Retinal pigment epithelial cell (primary cell): ENCODE data around the gene DNHD1.

Experiments
- DNase-seq: peaks from one replicate; pipeline ENCODE4 v3.0.0-alpha.2; 2010; ENCODE audit warnings: low read depth
- H3K4me3 ChIP-seq: 2 replicates; pipeline ENCODE4 v1.5.1; 2011; ENCODE audit warnings: mild to moderate bottlenecking, low read length, control low read depth, moderate library complexity
- TF ChIP-seq, protein P1 (sequence below): conservative IDR thresholded peaks from 2 replicates; pipeline ENCODE4 v1.5.1; 2011; ENCODE audit warnings: low read depth, low read length, control low read depth, inconsistent platforms

DNHD1 gene

DNA sequence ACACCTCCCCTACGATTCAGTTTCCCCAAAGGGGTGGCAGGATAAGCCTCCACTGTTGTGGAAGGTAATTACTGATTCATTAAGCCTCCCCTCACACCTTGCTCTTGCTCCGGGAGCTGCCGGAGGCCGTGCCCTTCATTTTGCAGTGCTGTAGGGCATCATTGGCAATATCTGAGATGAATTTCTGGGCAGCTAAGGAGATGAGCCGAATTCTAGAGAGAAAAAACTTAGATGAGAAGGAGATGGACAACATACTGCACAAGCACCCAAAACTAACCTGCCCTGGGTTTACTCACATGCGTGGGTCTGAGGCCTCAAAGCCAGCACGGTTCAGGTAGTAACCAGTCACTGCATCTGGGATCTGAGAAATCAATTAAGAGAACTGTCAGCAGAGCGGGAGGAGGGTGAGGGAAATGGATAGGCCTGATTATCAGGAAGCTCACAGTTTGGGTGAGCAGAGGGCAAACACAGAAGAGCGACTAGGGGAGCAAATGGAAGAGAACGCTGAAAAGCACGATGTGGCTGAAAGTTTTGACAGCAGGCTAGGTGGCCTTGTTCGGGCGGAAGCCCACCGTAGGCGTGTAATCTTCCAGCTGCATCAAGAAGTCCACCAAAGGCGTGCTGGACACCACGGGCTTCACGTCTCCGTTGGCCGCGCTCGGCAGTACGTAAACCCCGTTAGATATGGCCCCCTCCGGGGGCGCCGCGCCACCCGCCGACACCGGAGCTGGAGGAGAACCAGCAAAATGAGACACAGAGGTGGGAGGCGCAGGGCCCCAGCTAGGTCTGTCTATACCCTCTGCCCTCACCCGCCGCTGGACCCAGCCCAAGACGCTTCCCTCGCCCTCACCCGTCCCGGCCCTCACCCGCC is 114.2 kb downstream of the DNHD1 start:
- H3K4me3 ChIP-seq = peak overlapping the region; percentile 76
- TF ChIP-seq, protein P1, sequence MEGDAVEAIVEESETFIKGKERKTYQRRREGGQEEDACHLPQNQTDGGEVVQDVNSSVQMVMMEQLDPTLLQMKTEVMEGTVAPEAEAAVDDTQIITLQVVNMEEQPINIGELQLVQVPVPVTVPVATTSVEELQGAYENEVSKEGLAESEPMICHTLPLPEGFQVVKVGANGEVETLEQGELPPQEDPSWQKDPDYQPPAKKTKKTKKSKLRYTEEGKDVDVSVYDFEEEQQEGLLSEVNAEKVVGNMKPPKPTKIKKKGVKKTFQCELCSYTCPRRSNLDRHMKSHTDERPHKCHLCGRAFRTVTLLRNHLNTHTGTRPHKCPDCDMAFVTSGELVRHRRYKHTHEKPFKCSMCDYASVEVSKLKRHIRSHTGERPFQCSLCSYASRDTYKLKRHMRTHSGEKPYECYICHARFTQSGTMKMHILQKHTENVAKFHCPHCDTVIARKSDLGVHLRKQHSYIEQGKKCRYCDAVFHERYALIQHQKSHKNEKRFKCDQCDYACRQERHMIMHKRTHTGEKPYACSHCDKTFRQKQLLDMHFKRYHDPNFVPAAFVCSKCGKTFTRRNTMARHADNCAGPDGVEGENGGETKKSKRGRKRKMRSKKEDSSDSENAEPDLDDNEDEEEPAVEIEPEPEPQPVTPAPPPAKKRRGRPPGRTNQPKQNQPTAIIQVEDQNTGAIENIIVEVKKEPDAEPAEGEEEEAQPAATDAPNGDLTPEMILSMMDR = no peak
- no peak for DNase-seq

DNA sequence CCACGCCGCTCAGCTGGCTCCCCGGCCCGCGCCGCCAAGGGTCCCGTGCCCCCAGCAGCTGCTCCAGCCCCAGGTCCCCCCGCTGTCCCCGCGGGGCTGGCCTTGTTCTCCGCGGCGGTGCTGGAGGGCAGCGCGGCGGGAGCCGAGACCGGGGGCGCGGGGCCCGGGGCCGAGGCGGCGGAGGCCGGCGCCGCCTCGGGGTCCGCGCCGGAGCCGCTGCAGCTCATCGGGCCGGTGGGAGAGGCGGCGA is 114.8 kb downstream of the DNHD1 start:
- DNase-seq = no peak
- TF ChIP-seq, protein P1 = no peak
- peak overlapping the region; percentile 76 for H3K4me3 ChIP-seq

DNA sequence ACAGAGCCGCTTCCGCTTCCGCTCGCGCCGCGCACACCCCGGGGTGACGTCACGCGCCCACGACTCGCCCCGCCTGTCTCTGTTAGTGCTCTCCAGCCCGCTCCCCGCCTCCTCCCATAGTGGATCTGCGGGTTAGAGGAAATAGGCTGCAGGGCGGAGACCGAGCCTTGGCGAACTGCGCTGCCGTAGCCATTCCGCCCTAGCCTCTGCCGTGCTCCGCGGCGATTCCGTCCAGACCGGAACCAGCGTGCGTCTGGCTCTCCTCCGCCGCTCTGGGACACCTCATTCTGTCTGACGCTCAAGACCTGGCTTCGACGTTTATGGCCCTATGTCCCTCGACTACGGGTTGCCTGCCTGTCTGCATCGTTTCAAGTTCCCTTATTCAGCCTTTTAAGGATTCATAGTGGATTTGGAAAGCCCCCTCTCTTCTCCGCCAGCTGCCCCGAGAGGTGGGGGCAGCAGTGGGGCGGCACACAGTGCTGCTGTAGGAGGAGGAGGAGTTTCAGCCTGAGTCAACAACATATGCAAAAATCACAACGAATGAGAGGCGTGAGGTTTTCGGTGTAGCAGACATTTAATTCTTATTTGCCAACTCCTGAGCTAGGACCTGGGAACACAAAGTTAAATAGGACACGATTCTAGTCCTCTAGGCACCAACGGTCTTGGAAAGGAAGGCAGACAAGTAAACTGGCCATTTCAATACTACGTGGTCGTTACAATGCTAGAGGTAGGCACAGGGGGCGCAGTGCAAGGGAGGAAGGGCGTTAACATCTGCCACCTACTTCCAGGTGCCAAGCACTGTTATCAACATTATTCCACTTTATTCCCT is 115.3 kb downstream of the DNHD1 start, which contains the start of gene TAF10:
Gene TAF10 (minus strand): TSS at position 4 of the 829 bp plus-strand sequence. CDS start 27 bp downstream, outside the sequence.
- peak within 1 kb of the TSS; percentile 76 for H3K4me3 ChIP-seq
- peak; percentile 79 for DNase-seq
- TF ChIP-seq, protein P1 = peak; percentile 66

DNA sequence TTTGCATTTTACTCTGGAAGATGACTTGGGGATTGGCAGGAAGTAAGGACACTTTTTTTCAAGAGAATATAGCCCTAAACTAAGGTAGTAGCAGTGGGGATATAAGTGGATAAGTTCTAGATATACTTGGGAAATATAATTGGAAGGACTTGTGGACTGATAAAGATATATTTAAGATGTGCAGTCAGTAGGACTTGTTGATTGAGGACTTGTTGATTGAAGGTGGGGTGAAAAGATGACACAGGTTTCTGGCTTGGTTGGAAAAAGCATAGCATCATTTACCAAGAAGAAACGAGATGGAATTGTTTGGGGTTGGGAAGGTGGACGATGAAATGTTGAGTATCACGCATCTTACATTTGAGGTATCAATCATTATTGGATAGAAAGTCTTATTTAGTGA is 116.4 kb downstream of the DNHD1 start:
- no peak for DNase-seq
- TF ChIP-seq, protein P1 = no peak
- no peak overlapping the region for H3K4me3 ChIP-seq

DNA sequence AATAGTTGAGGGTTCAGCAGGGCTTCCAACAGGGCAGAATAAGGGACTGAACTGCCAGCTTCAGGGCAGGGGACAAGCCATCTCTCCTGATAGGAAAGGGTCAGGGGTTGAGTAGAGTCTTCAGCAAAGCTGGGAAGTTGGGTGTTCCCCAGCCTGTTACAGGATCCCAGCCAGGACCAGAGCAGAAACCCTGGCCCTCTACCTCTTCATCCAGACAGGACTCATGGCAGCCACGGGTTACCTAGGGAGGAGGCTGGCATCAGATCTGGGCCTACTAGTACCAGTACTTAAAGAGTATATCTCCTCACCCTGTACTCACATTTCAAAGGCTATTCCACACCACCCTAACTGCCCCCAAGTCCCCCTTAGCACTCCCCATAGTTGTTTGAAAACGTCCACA is 117.4 kb downstream of the DNHD1 start:
- DNase-seq = no peak
- TF ChIP-seq, protein P1 = no peak
- H3K4me3 ChIP-seq = no peak overlapping the region

DNA sequence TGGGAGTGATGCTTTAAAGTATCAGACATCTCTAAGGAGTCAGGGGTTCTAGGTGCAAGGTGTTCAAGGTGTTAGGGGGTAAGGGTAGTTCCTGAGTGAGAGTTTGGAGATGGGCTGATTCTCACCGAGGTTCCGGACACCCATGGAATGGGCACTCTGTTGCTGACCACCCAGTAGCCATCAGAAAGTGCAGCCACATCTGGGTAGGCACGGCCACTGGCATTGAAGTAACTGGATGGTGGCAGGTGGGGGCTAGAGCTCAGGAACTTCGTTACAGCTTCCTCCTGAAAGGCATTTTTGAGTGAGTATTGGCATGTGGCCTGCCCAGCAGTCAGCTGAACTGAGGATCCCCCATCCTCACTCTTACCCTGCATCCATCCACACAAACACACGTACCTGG is 118.0 kb downstream of the DNHD1 start:
- TF ChIP-seq, protein P1 = no peak
- no peak overlapping the region for H3K4me3 ChIP-seq
- DNase-seq = no peak
